WTC11 (cell line): ENCODE data around the gene TMEM14C. TPM values are rescaled to one million over a fixed set of nuclear protein-coding genes. Genes with fewer than 3 reads are reported as not detected.

Source experiments
- ATAC-seq: fragments of 200-7000 bp; cut with Tn5 transposase; 2 replicates; pipeline ENCODE4 v1.10.0; 2021; ENCODE audit warnings: mild to moderate bottlenecking, moderate library complexity
- CTCF ChIA-PET: fragments of 300-600 bp; sonication (Branson Sonifier 250); formaldehyde crosslinking; loops from one replicate; lab custom pipeline; 2021; ENCODE audit warnings: antibody characterized with exemption; lab: Charles Lee
- POLR2A ChIA-PET: fragments of 350-600 bp; sonication (Branson Sonifier 250); formaldehyde crosslinking; loops from one replicate; lab custom pipeline; 2021; ENCODE audit warnings: antibody characterized with exemption; lab: Charles Lee
- DNase-seq: peaks from one replicate; pipeline ENCODE4 v3.0.0; 2021; ENCODE audit warnings: low spot score
- H3K27ac Mint-ChIP-seq: 2 replicates; pipeline ENCODE4 v1.8.0; 2021; ENCODE audit warnings: mixed read lengths
- H3K27me3 Mint-ChIP-seq: 2 replicates; pipeline ENCODE4 v1.8.0; 2021; ENCODE audit warnings: low read depth, mild to moderate bottlenecking, moderate library complexity, mixed read lengths
- H3K36me3 Mint-ChIP-seq: 2 replicates; pipeline ENCODE4 v1.8.0; 2021; ENCODE audit warnings: mixed read lengths
- H3K4me1 Mint-ChIP-seq: 2 replicates; pipeline ENCODE4 v1.8.0; 2022; ENCODE audit warnings: mixed read lengths
- H3K4me3 Mint-ChIP-seq: 2 replicates; pipeline ENCODE4 v1.8.0; 2021; ENCODE audit warnings: mild to moderate bottlenecking, moderate library complexity, mixed read lengths
- H3K9me3 Mint-ChIP-seq: 2 replicates; pipeline ENCODE4 v1.8.0; 2021; ENCODE audit warnings: mixed read lengths
- ATF1 ChIP-seq: sonication (generic); formaldehyde crosslinking; IDR thresholded peaks from 2 replicates; pipeline ENCODE4 v1.8.1; 2023; ENCODE audit warnings: mild to moderate bottlenecking, moderate library complexity, missing genetic modification reagents
- ATF2 ChIP-seq: sonication (generic); formaldehyde crosslinking; IDR thresholded peaks from 2 replicates; pipeline ENCODE4 v1.8.1; 2022; ENCODE audit warnings: low read depth, missing genetic modification reagents, borderline replicate concordance
- CBFB ChIP-seq: sonication (generic); formaldehyde crosslinking; IDR thresholded peaks from 2 replicates; pipeline ENCODE4 v1.8.1; 2022; ENCODE audit warnings: mild to moderate bottlenecking, low read depth, missing genetic modification reagents
- CREB1 ChIP-seq: sonication (generic); formaldehyde crosslinking; IDR thresholded peaks from 2 replicates; pipeline ENCODE4 v1.8.0; 2023; ENCODE audit warnings: mild to moderate bottlenecking, missing genetic modification reagents
- CREM ChIP-seq: sonication (generic); formaldehyde crosslinking; IDR thresholded peaks from 2 replicates; pipeline ENCODE4 v1.8.1; 2022; ENCODE audit warnings: mild to moderate bottlenecking, missing genetic modification reagents, moderate library complexity
- CTCF ChIP-seq: fragments of 200-600 bp; IDR thresholded peaks from 2 replicates; pipeline ENCODE4 v1.8.0; 2022; ENCODE audit warnings: antibody characterized with exemption
- ELF4 ChIP-seq: sonication (generic); formaldehyde crosslinking; IDR thresholded peaks from 2 replicates; pipeline ENCODE4 v1.8.1; 2022; ENCODE audit warnings: low read depth, mild to moderate bottlenecking, moderate library complexity, missing genetic modification reagents
- FOXP4 ChIP-seq: sonication (generic); formaldehyde crosslinking; IDR thresholded peaks from 2 replicates; pipeline ENCODE4 v1.8.0; 2022; ENCODE audit warnings: mild to moderate bottlenecking, missing genetic modification reagents
- HMGXB4 ChIP-seq: sonication (generic); formaldehyde crosslinking; IDR thresholded peaks from 2 replicates; pipeline ENCODE4 v1.8.1; 2023; ENCODE audit warnings: mild to moderate bottlenecking, moderate library complexity, missing genetic modification reagents
- KAT7 ChIP-seq: sonication (generic); formaldehyde crosslinking; IDR thresholded peaks from 2 replicates; pipeline ENCODE4 v1.8.1; 2023; ENCODE audit warnings: missing genetic modification reagents, mild to moderate bottlenecking, borderline replicate concordance
- MAX ChIP-seq: sonication (generic); formaldehyde crosslinking; IDR thresholded peaks from 2 replicates; pipeline ENCODE4 v1.8.0; 2022; ENCODE audit warnings: mild to moderate bottlenecking, missing genetic modification reagents
- MYBL2 ChIP-seq: sonication (generic); formaldehyde crosslinking; IDR thresholded peaks from 2 replicates; pipeline ENCODE4 v1.8.1; 2023; ENCODE audit warnings: mild to moderate bottlenecking, moderate library complexity, missing genetic modification reagents
- NFATC4 ChIP-seq: fragments of 250-450 bp; sonication (Bioruptor Pico); IDR thresholded peaks from 2 replicates; pipeline ENCODE4 v1.9.0; 2021; ENCODE audit warnings: mild to moderate bottlenecking
- NFYB ChIP-seq: sonication (generic); formaldehyde crosslinking; conservative IDR thresholded peaks from 2 replicates; pipeline ENCODE4 v1.8.0; 2022; ENCODE audit warnings: low read depth, missing genetic modification reagents
- NR2C2 ChIP-seq: sonication (generic); formaldehyde crosslinking; IDR thresholded peaks from 2 replicates; pipeline ENCODE4 v1.8.0; 2022; ENCODE audit warnings: mild to moderate bottlenecking, missing genetic modification reagents
- NR3C1 ChIP-seq: sonication (generic); formaldehyde crosslinking; conservative IDR thresholded peaks from 2 replicates; pipeline ENCODE4 v1.8.1; 2023; ENCODE audit warnings: low read depth, mild to moderate bottlenecking, missing genetic modification reagents
- RELA ChIP-seq: sonication (generic); formaldehyde crosslinking; IDR thresholded peaks from 2 replicates; pipeline ENCODE4 v1.8.1; 2022; ENCODE audit warnings: missing genetic modification reagents, mild to moderate bottlenecking, borderline replicate concordance
- RORB ChIP-seq: fragments of 250-450 bp; sonication (Bioruptor Pico); IDR thresholded peaks from 2 replicates; pipeline ENCODE4 v1.9.0; 2021; ENCODE audit warnings: mild to moderate bottlenecking
- SMAD3 ChIP-seq: sonication (generic); formaldehyde crosslinking; IDR thresholded peaks from 2 replicates; pipeline ENCODE4 v1.8.0; 2022; ENCODE audit warnings: missing genetic modification reagents, mild to moderate bottlenecking, borderline replicate concordance
- SP1 ChIP-seq: sonication (generic); formaldehyde crosslinking; conservative IDR thresholded peaks from 2 replicates; pipeline ENCODE4 v1.8.1; 2022; ENCODE audit warnings: missing genetic modification reagents
- TEAD4 ChIP-seq: sonication (generic); formaldehyde crosslinking; IDR thresholded peaks from 2 replicates; pipeline ENCODE4 v1.8.0; 2022; ENCODE audit warnings: mild to moderate bottlenecking, missing genetic modification reagents
- ZBTB21 ChIP-seq: sonication (generic); formaldehyde crosslinking; IDR thresholded peaks from 2 replicates; pipeline ENCODE4 v1.8.1; 2023; ENCODE audit warnings: mild to moderate bottlenecking, missing genetic modification reagents, borderline replicate concordance
- ZMAT4 ChIP-seq: fragments of 250-450 bp; sonication (Bioruptor Pico); IDR thresholded peaks from 2 replicates; pipeline ENCODE4 v1.9.0; 2021; ENCODE audit warnings: mild to moderate bottlenecking
- ZNF232 ChIP-seq: sonication (generic); formaldehyde crosslinking; IDR thresholded peaks from 2 replicates; pipeline ENCODE4 v1.8.0; 2022; ENCODE audit warnings: mild to moderate bottlenecking, missing genetic modification reagents
- ZNF263 ChIP-seq: sonication (generic); formaldehyde crosslinking; IDR thresholded peaks from 2 replicates; pipeline ENCODE4 v1.8.1; 2022; ENCODE audit warnings: low read depth, mild to moderate bottlenecking, moderate library complexity, missing genetic modification reagents
- ZNF317 ChIP-seq: sonication (generic); formaldehyde crosslinking; IDR thresholded peaks from 2 replicates; pipeline ENCODE4 v1.8.1; 2023; ENCODE audit warnings: low read depth, mild to moderate bottlenecking, moderate library complexity, missing genetic modification reagents, borderline replicate concordance
- ZNF416 ChIP-seq: fragments of 250-450 bp; sonication (Bioruptor Pico); IDR thresholded peaks from 2 replicates; pipeline ENCODE4 v1.9.0; 2021; ENCODE audit warnings: mild to moderate bottlenecking, inconsistent platforms
- ZNF423 ChIP-seq: fragments of 250-450 bp; sonication (Bioruptor Pico); IDR thresholded peaks from 2 replicates; pipeline ENCODE4 v2.1.2; 2022; ENCODE audit warnings: mild to moderate bottlenecking, moderate library complexity
- ZNF512 ChIP-seq: sonication (generic); formaldehyde crosslinking; IDR thresholded peaks from 2 replicates; pipeline ENCODE4 v1.8.1; 2022; ENCODE audit warnings: missing genetic modification reagents, borderline replicate concordance
- ZNF671 ChIP-seq: fragments of 250-450 bp; sonication (Bioruptor Pico); IDR thresholded peaks from 2 replicates; pipeline ENCODE4 v1.8.0; 2021; ENCODE audit warnings: mild to moderate bottlenecking
- total RNA-seq: library from RNA; stranded (reverse); gene quantifications from 3 replicates; pipeline ENCODE4 v1.2.3, GENCODE V29; 2021

The TMEM14C gene
- total RNA-seq, 1 experiment from 2014 or later: 103 TPM

GRCh38 chr6:10725044-10725443, 2.2 kb downstream of the TMEM14C start:
- CTCF ChIA-PET: interaction anchor here (2.3 kb wide), 1 partner anchor 259 kb away, joined by 6 read pairs; no protein-coding TSS in a partner anchor
- TF ChIP-seq FOXP4 (no peak), ZNF263 (no peak), NFYB (no peak), ZNF423 (CRISPR knock-in tag) (no peak), ZNF317 (no peak), RELA (CRISPR knock-in tag) (no peak), ZNF671 (CRISPR knock-in tag) (no peak), CBFB (CRISPR knock-in tag) (no peak), ATF1 (CRISPR knock-in tag) (no peak), NR3C1 (CRISPR knock-in tag) (no peak), MAX (CRISPR knock-in tag) (no peak), ZNF512 (CRISPR knock-in tag) (no peak), SP1 (CRISPR knock-in tag) (no peak), CREM (CRISPR knock-in tag) (no peak), NR2C2 (no peak), NFATC4 (CRISPR knock-in tag) (no peak), ZNF416 (CRISPR knock-in tag) (no peak)
- TF ChIP-seq, all 79 proteins: peak for 0
- peaks cover 33% of the 10 kb centered on the region for H3K36me3 Mint-ChIP-seq
- H3K27ac Mint-ChIP-seq: peak overlapping the region; percentile 89
- H3K4me1 Mint-ChIP-seq: peaks cover 28% of the 10 kb centered on the region
- H3K4me3 Mint-ChIP-seq: no peak overlapping the region
- DNase-seq (no peak), ATAC-seq (no peak)
- POLR2A ChIA-PET: no interaction called here
- H3K9me3 Mint-ChIP-seq: peaks cover 8% of the 10 kb centered on the region; the same call in 1 of the 2 replicates
- no peaks in the 10 kb centered on the region for H3K27me3 Mint-ChIP-seq

- H3K36me3 Mint-ChIP-seq: peaks cover 39% of the 10 kb centered on the region
- peaks cover 28% of the 10 kb centered on the region for H3K4me1 Mint-ChIP-seq
- H3K27me3 Mint-ChIP-seq: no peaks in the 10 kb centered on the region
- no peak for DNase-seq
- no peak for ATAC-seq
- peaks cover 8% of the 10 kb centered on the region; the same call in 1 of the 2 replicates for H3K9me3 Mint-ChIP-seq
- peak overlapping the region; percentile 86 for H3K27ac Mint-ChIP-seq
- ChIA-PET POLR2A (no interaction called here), CTCF (interaction anchor here (2.3 kb wide), 1 partner anchor 260 kb away, joined by 6 read pairs; no protein-coding TSS in a partner anchor)
- no peak overlapping the region for H3K4me3 Mint-ChIP-seq
- TF ChIP-seq MYBL2 (CRISPR knock-in tag) (no peak), ZMAT4 (no peak), ELF4 (CRISPR knock-in tag) (no peak), CBFB (CRISPR knock-in tag) (no peak), HMGXB4 (CRISPR knock-in tag) (no peak), KAT7 (CRISPR knock-in tag) (no peak), CTCF (no peak), RELA (CRISPR knock-in tag) (no peak), TEAD4 (no peak), RORB (CRISPR knock-in tag) (no peak), CREB1 (no peak), ZNF232 (CRISPR knock-in tag) (no peak), ATF2 (no peak), ZBTB21 (CRISPR knock-in tag) (no peak), SMAD3 (CRISPR knock-in tag) (no peak)
Observed at GRCh38 chr6:10725716-10726115, 2.8 kb downstream of the TMEM14C start.
